Subcutaneous adipose tissue (tissue), 4 donors: ENCODE results near the gene LMOD1. TPM values are rescaled to one million over a fixed set of nuclear protein-coding genes. Genes with fewer than 3 reads are reported as not detected.

Source experiments
- CTCF ChIP-seq: fragments of 450-650 bp; IDR thresholded peaks from one replicate; pipeline ENCODE4 v1.5.1; 2016; ENCODE audit warnings: low read depth, mild to moderate bottlenecking, control low read depth, antibody characterized with exemption, moderate library complexity
- total RNA-seq, 4 donors: library from RNA; depleted of rRNA; stranded (reverse); fragments of >200 nt; gene quantifications; one replicate each; pipeline ENCODE4 v1.1.0, GENCODE V29; 2016

The LMOD1 gene
- total RNA-seq, 4 donors from 2014 or later: 38.8 to 168 (median 74.3) TPM

- no peak for TF ChIP-seq CTCF
Measured at GRCh38 chr1:201938440-201939035, 7.8 kb downstream of the LMOD1 start.

- no peak for TF ChIP-seq CTCF
Measured at GRCh38 chr1:201937624-201938213, 8.6 kb downstream of the LMOD1 start.

- TF ChIP-seq CTCF: no peak
Measured at GRCh38 chr1:201933840-201934430, 12.4 kb downstream of the LMOD1 start.

GRCh38 chr1:201930803-201931202 lies 15.5 kb downstream of the LMOD1 start:
- no peak for TF ChIP-seq CTCF

- TF ChIP-seq CTCF: no peak
Measured at GRCh38 chr1:201930137-201930536, 16.2 kb downstream of the LMOD1 start.

- TF ChIP-seq CTCF: no peak
Measured at GRCh38 chr1:201928266-201928665, 18.1 kb downstream of the LMOD1 start.

- TF ChIP-seq CTCF: no peak
Measured at GRCh38 chr1:201925981-201926645, 20.2 kb downstream of the LMOD1 start.
